Esophagus squamous epithelium (tissue), 4 donors: Measurements from ENCODE around the gene BNIPL.
A peak's percentile ranks its signal among the peaks of the same experiment; 100 is the strongest.

Source experiments
- POLR2A ChIP-seq, 4 donors: fragments of 450-650 bp; IDR thresholded peaks; one replicate each; pipeline ENCODE4 v1.6.1; 2017; ENCODE audit warnings: antibody characterized with exemption in 4 of 4, mild to moderate bottlenecking in 4 of 4, moderate library complexity in 3 of 4
- TF ChIP-seq, protein P1 (sequence below), 6 experiments: fragments of 450-650 bp in 4 of 6; fragments of 200-600 bp in 2 of 6; sonication (generic) in 2 of 6; IDR thresholded peaks; one replicate each; pipeline ENCODE4 v1.5.1; 2016 to 2019; ENCODE audit warnings: antibody characterized with exemption in 6 of 6, mild to moderate bottlenecking in 4 of 6, moderate library complexity in 4 of 6

DNA sequence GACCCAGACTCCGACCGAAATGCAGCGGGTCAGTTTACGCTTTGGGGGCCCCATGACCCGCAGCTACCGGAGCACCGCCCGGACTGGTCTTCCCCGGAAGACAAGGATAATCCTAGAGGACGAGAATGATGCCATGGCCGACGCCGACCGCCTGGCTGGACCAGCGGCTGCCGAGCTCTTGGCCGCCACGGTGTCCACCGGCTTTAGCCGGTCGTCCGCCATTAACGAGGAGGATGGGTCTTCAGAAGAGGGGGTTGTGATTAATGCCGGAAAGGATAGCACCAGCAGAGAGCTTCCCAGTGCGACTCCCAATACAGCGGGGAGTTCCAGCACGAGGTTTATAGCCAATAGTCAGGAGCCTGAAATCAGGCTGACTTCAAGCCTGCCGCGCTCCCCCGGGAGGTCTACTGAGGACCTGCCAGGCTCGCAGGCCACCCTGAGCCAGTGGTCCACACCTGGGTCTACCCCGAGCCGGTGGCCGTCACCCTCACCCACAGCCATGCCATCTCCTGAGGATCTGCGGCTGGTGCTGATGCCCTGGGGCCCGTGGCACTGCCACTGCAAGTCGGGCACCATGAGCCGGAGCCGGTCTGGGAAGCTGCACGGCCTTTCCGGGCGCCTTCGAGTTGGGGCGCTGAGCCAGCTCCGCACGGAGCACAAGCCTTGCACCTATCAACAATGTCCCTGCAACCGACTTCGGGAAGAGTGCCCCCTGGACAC, 11.7 kb downstream of the BNIPL start:
- TF ChIP-seq, protein P1, sequence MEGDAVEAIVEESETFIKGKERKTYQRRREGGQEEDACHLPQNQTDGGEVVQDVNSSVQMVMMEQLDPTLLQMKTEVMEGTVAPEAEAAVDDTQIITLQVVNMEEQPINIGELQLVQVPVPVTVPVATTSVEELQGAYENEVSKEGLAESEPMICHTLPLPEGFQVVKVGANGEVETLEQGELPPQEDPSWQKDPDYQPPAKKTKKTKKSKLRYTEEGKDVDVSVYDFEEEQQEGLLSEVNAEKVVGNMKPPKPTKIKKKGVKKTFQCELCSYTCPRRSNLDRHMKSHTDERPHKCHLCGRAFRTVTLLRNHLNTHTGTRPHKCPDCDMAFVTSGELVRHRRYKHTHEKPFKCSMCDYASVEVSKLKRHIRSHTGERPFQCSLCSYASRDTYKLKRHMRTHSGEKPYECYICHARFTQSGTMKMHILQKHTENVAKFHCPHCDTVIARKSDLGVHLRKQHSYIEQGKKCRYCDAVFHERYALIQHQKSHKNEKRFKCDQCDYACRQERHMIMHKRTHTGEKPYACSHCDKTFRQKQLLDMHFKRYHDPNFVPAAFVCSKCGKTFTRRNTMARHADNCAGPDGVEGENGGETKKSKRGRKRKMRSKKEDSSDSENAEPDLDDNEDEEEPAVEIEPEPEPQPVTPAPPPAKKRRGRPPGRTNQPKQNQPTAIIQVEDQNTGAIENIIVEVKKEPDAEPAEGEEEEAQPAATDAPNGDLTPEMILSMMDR (IDR thresholded peaks at IDR 0.05), result peak in 3 of 6 experiments; percentile 41 to 48 (median 47)
- peak in 1 of 4 donors; percentile 33 for TF ChIP-seq POLR2A (IDR thresholded peaks at IDR 0.05)
